Iris pigment epithelial cell (primary cell): ENCODE measurements around the gene PGAP6.
"Not testable (repeated sequence)": the region's sequence is repeated elsewhere in the genome, so short reads cannot be mapped to it uniquely, and the experiment has no call there.

ENCODE experiments used
- DNase-seq: peaks from one replicate; pipeline ENCODE4 v3.0.0-alpha.2; 2011; ENCODE audit warnings: low read depth

The PGAP6 gene, protein sequence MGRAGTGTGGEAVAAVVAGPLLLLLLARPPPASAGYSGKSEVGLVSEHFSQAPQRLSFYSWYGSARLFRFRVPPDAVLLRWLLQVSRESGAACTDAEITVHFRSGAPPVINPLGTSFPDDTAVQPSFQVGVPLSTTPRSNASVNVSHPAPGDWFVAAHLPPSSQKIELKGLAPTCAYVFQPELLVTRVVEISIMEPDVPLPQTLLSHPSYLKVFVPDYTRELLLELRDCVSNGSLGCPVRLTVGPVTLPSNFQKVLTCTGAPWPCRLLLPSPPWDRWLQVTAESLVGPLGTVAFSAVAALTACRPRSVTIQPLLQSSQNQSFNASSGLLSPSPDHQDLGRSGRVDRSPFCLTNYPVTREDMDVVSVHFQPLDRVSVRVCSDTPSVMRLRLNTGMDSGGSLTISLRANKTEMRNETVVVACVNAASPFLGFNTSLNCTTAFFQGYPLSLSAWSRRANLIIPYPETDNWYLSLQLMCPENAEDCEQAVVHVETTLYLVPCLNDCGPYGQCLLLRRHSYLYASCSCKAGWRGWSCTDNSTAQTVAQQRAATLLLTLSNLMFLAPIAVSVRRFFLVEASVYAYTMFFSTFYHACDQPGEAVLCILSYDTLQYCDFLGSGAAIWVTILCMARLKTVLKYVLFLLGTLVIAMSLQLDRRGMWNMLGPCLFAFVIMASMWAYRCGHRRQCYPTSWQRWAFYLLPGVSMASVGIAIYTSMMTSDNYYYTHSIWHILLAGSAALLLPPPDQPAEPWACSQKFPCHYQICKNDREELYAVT

DNA sequence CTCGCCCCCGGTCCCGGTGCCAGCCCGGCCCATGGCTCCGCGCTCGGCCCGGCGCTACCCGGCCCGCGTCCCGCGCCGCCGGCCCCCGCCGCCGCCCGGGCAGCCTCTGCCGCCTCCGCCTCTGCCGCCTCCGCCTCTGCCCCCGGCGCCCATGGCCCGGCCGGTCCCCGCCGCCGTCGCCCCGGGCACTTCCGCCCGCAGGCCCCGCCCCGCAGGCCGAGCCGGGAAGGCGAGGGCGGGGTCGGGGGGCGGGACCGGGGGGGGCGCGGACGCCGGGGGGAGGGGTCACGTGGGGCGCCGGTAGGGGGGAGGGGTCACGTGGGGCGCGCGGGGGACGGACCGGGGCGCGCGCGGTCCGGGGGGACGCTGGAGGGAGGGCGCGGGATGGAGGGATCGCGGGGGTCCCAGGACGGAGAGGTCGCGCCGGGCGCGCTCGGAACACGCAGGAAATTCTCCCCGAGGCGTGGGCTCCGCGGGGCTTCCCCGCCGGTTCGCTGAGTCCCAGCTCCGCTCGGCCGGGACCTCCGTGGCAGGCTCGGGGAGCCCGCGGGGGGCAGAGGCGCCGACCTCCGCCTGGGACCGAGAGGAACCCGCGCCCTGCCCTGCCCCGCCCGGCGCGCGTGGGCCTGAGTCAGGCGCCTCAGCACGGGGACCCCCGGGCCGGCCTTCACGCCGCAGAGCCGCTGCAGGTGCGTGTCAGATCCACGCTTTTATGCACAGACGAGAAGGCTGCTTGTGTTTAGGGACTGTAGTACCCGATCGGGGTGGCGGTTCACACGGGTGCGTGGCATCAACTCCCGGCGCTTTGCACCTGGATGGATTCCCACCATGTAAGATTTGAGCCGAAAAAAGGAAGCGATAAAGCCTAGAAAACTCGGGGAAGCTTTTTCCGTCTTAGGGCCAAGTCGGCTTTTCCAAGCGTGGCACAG, at the start of gene PGAP6:
TSS of gene PGAP6 (minus strand) at position 190 of the 929 bp plus-strand sequence. CDS start at position 33, 157 bp downstream.
- peak; percentile 40 for DNase-seq

DNA sequence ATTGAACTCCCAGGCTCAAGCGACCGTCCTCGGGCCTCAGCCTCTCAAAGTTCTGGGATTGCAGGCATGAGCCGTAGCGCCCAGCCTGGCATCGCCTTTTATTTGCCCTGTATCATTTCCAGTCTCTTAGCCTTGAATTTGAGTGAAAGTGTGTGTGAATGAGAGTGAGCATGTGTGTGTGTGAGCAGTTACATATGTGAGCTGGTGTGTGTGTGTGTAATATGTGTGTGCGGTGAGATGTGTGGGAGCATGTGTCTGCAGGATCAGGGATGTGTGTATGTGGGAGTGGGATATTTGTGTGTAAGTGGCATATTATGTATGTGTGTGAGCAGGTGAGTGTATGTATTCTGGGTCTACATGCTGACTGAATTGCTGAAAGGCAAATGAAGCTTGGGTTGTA, 49.1 kb upstream of the PGAP6 start:
- DNase-seq: no peak

GRCh38 chr16:427250-427649, 45.5 kb upstream of the PGAP6 start:
- no peak for DNase-seq

DNA sequence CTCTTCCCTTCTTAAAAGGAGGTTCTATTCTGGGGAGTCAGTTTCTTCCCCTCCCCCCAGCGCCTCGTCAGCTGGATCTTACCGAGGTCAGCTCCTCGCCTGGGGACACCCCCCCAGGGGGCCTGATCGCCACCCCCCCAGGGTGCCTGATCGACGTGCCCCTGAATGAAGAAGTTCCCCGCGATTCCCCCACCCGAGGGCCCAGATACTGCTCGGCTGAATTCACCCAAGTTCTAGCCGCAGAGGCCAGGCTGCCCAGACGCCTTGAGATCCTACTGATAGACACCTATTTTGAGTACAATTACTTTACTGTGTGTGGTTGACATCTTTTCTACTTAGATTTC, 45.1 kb upstream of the PGAP6 start:
- DNase-seq: no peak

DNA sequence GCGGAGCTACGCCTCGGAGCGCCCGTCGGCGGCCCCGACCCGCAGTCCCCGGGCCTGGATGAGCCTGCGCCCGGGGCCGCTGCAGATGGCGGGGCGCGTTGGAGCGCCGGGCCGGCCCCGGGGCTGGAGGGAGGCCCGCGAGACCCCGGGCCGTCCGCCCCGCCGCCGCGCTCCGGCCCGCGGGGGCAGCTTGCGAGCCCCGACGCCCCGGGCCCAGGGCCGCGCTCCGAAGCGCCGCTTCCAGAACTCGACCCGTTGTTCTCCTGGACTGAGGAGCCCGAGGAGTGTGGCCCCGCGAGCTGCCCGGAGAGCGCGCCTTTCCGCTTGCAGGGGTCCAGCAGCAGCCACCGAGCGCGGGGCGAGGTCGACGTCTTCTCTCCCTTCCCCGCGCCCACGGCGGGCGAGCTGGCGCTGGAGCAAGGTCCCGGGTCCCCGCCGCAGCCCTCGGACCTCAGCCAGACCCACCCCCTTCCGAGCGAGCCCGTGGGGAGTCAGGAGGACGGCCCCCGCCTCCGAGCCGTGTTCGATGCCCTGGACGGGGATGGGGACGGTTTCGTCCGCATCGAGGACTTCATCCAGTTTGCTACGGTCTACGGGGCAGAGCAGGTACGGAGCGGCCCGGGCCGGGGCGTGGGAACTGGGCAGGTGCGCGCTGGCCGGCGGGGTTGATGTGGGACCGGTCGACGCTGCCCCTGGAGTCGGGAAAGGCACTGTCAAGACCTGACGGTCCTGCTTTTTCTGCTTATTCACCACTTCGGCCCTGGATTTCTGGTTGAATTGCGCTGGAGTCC, 44.5 kb upstream of the PGAP6 start:
- peak; percentile 28 for DNase-seq

GRCh38 chr16:425740-426114, 43.9 kb upstream of the PGAP6 start:
- no peak for DNase-seq

GRCh38 chr16:425082-425718, 43.4 kb upstream of the PGAP6 start, which contains the start of gene RAB11FIP3:
TSS of gene RAB11FIP3 (plus strand) at chr16:425649. CDS start at chr16:426007, 358 bp downstream.
- DNase-seq: peak; percentile 76

- DNase-seq: no peak
Measured at GRCh38 chr16:424623-425081, 42.9 kb upstream of the PGAP6 start.

DNA sequence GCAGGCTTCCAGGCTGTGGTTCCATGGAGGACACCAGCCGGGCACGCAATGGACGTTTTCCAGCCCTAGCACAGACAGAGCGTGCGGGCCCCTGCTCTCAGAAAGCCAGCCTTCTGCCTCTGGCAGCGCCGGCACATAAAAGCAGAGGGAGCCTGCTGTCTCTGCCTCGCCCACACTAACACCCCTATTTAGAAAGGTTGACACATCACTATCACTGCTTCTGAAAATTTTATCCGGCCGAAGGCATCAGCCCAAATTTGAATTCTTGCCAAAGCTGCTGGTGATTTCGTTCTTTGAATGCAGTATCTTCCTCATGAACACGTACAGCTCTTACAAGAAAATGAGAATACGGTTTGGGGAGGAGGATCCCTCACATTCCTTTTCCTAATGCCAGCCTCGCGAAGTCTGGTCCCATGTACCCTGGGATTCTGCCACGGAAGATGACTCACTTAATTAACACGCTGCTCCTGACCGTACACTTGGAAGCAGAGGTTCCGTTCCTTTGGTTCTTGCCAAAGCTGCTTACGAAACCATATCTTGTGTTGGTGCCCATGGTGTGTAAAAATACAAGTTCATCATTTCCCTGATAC, 42.4 kb upstream of the PGAP6 start:
- DNase-seq: peak; percentile 95

- DNase-seq: not testable (repeated sequence)
Measured at GRCh38 chr16:422179-422578, 40.4 kb upstream of the PGAP6 start.

DNA sequence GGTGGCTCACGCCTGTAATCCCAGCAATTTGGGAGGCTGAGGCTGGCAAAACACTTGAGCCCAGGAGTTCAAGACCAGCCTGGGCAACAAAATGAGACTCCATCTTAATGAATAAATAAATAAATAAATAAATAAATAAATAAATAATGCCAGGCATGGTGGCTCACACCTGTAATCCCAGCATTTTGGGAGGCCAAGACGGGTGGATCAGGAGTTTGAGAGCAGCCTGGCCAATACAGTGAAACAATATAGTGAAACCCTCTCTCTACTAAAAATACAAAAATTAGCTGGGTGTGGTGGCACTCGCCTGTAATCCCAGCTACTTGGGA, 33.4 kb upstream of the PGAP6 start:
- DNase-seq: not testable (repeated sequence)

- DNase-seq: no peak
Measured at GRCh38 chr16:414395-415169, 32.8 kb upstream of the PGAP6 start.

DNA sequence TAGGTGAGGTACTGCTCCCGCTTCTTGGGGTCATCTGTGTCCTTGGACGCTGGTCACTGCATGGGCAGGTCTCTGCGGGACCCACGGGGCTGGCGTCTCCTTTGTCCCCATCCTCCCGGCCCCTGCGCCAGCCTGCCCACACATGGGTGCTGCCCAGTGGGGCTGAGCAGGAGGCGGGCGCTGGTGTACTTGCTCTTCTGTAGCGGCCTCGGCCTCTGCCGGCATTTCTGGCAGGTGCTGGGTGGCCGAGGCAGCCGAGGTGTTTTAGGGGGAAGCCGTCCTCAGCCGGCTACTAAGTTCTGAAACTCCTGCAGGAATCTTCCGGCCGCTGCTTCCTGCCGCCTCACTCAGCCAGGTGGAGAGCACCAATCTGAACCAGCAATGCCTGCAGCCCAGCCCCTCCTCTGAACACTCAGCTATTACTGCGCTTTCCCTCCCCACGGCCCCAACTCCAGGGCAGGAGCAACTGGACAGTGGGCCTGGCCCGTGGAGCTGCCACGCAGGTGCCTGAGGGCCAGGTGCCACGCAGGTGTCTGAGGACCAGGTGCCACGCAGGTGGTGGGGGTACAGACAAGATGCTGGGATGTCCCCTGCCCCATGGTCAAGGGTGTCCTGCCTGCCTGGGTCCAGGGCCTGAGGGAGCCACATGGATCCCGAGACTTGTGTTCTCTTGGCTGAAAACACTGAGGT, 29.9 kb upstream of the PGAP6 start:
- DNase-seq: no peak

DNA sequence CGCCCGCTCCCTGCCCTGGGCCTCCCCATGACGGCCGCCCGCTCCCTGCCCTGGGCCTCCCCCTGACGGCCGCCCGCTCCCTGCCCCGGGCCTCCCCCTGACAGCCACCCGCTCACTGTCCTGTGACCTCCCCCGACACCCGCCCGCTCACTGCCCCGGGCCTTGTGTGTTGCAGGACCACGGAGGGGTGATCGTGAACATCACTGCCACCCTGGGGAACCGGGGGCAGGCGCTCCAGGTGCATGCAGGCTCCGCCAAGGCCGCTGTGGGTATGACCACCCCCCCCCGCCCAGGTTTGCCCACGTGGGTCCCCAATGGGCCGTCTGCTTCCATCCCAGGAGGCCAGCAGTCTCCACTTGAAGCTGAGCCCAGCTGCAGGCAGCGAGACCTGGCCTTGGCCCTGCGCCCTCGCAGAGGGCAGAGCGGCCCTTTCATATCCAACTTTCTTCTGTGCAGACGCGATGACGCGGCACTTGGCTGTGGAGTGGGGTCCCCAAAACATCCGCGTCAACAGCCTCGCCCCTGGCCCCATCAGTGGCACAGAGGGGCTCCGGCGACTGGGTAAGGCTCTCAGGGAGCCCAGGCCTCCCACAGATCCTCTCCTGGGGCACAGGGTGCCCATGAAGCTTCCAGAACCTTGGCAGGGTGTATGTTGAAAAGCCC, 28.9 kb upstream of the PGAP6 start:
- no peak for DNase-seq

DNA sequence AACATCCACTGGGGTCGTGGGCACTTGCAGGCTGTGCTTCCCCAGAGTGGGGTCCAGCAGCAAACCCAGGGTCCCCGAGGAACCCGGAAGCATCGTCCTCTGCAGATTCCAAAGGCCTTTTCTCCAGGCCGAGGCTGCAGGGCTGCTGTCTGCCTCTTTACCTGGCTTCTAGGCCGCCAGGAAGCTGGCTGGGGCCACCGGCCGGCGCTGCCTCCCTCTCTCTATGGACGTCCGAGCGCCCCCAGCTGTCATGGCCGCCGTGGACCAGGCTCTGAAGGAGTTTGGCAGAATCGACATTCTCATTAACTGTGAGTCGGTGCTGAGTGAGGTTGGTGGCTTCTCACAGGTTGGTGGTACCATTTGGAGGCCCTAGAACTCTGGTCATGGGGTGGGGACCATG, 25.5 kb upstream of the PGAP6 start:
- no peak for DNase-seq

- no peak for DNase-seq
Measured at GRCh38 chr16:405548-406506, 24.0 kb upstream of the PGAP6 start.

- DNase-seq: no peak
Measured at GRCh38 chr16:404971-405486, 23.3 kb upstream of the PGAP6 start.
